Memory B cell (primary cell): ENCODE data around the gene DHH.
A peak's percentile ranks its signal among the peaks of the same experiment; 100 is the strongest.

ENCODE experiments used
- ATAC-seq: fragments of 150-1000 bp; cut with Tn5 transposase; 2 replicates; pipeline ENCODE4 v1.10.0; 2021; ENCODE audit warnings: low read depth, mild to moderate bottlenecking, moderate library complexity
- DNase-seq, 2 donors: peaks; one replicate each; pipeline ENCODE4 v3.0.0; 2022; ENCODE audit warnings: low spot score in 2 of 2
- H3K27ac Mint-ChIP-seq: one replicate; pipeline ENCODE4 v1.8.0; 2022; ENCODE audit warnings: mild to moderate bottlenecking, moderate library complexity, mixed read lengths
- H3K27me3 Mint-ChIP-seq: one replicate; pipeline ENCODE4 v1.8.0; 2022; ENCODE audit warnings: mixed read lengths
- H3K36me3 Mint-ChIP-seq: one replicate; pipeline ENCODE4 v1.8.0; 2022; ENCODE audit warnings: mild to moderate bottlenecking, mixed read lengths
- H3K4me1 Mint-ChIP-seq: one replicate; pipeline ENCODE4 v1.8.0; 2022; ENCODE audit warnings: mixed read lengths
- H3K4me3 Mint-ChIP-seq: one replicate; pipeline ENCODE4 v1.8.0; 2022; ENCODE audit warnings: mild to moderate bottlenecking, moderate library complexity, mixed read lengths
- H3K9me3 Mint-ChIP-seq: one replicate; pipeline ENCODE4 v1.8.0; 2022; ENCODE audit warnings: mixed read lengths

The DHH gene

GRCh38 chr12:49094975-49095365, 369 bp upstream of the DHH start:
- H3K4me3 Mint-ChIP-seq: no peak overlapping the region
- ATAC-seq: no peak

GRCh38 chr12:49093792-49094159, 825 bp downstream of the DHH start:
- no peak for ATAC-seq
- peaks cover 31% of the 10 kb centered on the region for H3K4me1 Mint-ChIP-seq
- no peak for DNase-seq
- H3K9me3 Mint-ChIP-seq: no peaks in the 10 kb centered on the region
- no peak overlapping the region for H3K4me3 Mint-ChIP-seq
- H3K27ac Mint-ChIP-seq: no peak overlapping the region
- peaks cover 12% of the 10 kb centered on the region for H3K36me3 Mint-ChIP-seq
- peaks cover 22% of the 10 kb centered on the region for H3K27me3 Mint-ChIP-seq

More at GRCh38 chr12:49094975-49095365, 369 bp upstream of the DHH start:
- no peak overlapping the region for H3K27ac Mint-ChIP-seq
- no peaks in the 10 kb centered on the region for H3K9me3 Mint-ChIP-seq
- H3K36me3 Mint-ChIP-seq: peaks cover 12% of the 10 kb centered on the region
- H3K4me1 Mint-ChIP-seq: peaks cover 26% of the 10 kb centered on the region
- peaks cover 21% of the 10 kb centered on the region for H3K27me3 Mint-ChIP-seq
- DNase-seq: no peak

- Mint-ChIP-seq H3K36me3 (peaks cover 9% of the 10 kb centered on the region), H3K27ac (no peak overlapping the region), H3K4me1 (peaks cover 38% of the 10 kb centered on the region), H3K27me3 (peaks cover 26% of the 10 kb centered on the region), H3K9me3 (no peaks in the 10 kb centered on the region), H3K4me3 (no peak overlapping the region)
- no peak for DNase-seq
- ATAC-seq: no peak
These were observed 1.7 kb downstream of the DHH start for GRCh38 chr12:49092816-49093406.

- Mint-ChIP-seq H3K27ac (peak overlapping the region; percentile 62), H3K36me3 (peaks cover 9% of the 10 kb centered on the region), H3K27me3 (peaks cover 26% of the 10 kb centered on the region), H3K4me1 (peaks cover 38% of the 10 kb centered on the region), H3K9me3 (no peaks in the 10 kb centered on the region), H3K4me3 (no peak overlapping the region)
- peak; percentile 52 to 64 for DNase-seq
- ATAC-seq: peak; percentile 37
These were observed 2.4 kb downstream of the DHH start for GRCh38 chr12:49092086-49092815.

- DNase-seq (no peak), ATAC-seq (no peak)
- H3K36me3 Mint-ChIP-seq: peaks cover 8% of the 10 kb centered on the region
- H3K4me1 Mint-ChIP-seq: peaks cover 38% of the 10 kb centered on the region
- no peaks in the 10 kb centered on the region for H3K9me3 Mint-ChIP-seq
- peak overlapping the region; percentile 62 for H3K27ac Mint-ChIP-seq
- peaks cover 26% of the 10 kb centered on the region for H3K27me3 Mint-ChIP-seq
- no peak overlapping the region for H3K4me3 Mint-ChIP-seq
These were observed 2.8 kb downstream of the DHH start for GRCh38 chr12:49091836-49092085.

GRCh38 chr12:49091056-49091835, 3.4 kb downstream of the DHH start:
- H3K27me3 Mint-ChIP-seq: peaks cover 27% of the 10 kb centered on the region
- peaks cover 38% of the 10 kb centered on the region for H3K4me1 Mint-ChIP-seq
- peaks cover 4% of the 10 kb centered on the region for H3K36me3 Mint-ChIP-seq
- H3K4me3 Mint-ChIP-seq: peak overlapping the region; percentile 41
- no peak for ATAC-seq
- H3K9me3 Mint-ChIP-seq: no peaks in the 10 kb centered on the region
- H3K27ac Mint-ChIP-seq: peak overlapping the region; percentile 62
- DNase-seq: peak in 1 of 2 donors; percentile 29

GRCh38 chr12:49089821-49090773, 4.5 kb downstream of the DHH start:
- Mint-ChIP-seq H3K27ac (no peak overlapping the region), H3K36me3 (peaks cover under 1% of the 10 kb centered on the region), H3K9me3 (no peaks in the 10 kb centered on the region), H3K4me3 (peak overlapping the region; percentile 80), H3K27me3 (peaks cover 22% of the 10 kb centered on the region), H3K4me1 (peaks cover 36% of the 10 kb centered on the region)
- DNase-seq: peak in 1 of 2 donors; percentile 58
- peak; percentile 37 for ATAC-seq

GRCh38 chr12:49088932-49089330, 5.7 kb downstream of the DHH start:
- ATAC-seq: no peak
- H3K27me3 Mint-ChIP-seq: peaks cover 19% of the 10 kb centered on the region
- no peak for DNase-seq
- no peak overlapping the region for H3K27ac Mint-ChIP-seq
- H3K9me3 Mint-ChIP-seq: no peaks in the 10 kb centered on the region
- H3K36me3 Mint-ChIP-seq: no peaks in the 10 kb centered on the region
- H3K4me3 Mint-ChIP-seq: no peak overlapping the region
- peaks cover 33% of the 10 kb centered on the region for H3K4me1 Mint-ChIP-seq

GRCh38 chr12:49088150-49088931, 6.3 kb downstream of the DHH start:
- Mint-ChIP-seq H3K4me1 (peaks cover 28% of the 10 kb centered on the region), H3K27ac (no peak overlapping the region), H3K36me3 (no peaks in the 10 kb centered on the region), H3K27me3 (peaks cover 14% of the 10 kb centered on the region), H3K9me3 (no peaks in the 10 kb centered on the region), H3K4me3 (no peak overlapping the region)
- DNase-seq: peak; percentile 68 to 71
- peak; percentile 85 for ATAC-seq

GRCh38 chr12:49086116-49086515, 8.5 kb downstream of the DHH start:
- Mint-ChIP-seq H3K9me3 (no peaks in the 10 kb centered on the region), H3K4me1 (peaks cover 19% of the 10 kb centered on the region), H3K4me3 (no peak overlapping the region), H3K27me3 (peaks cover 14% of the 10 kb centered on the region), H3K36me3 (no peaks in the 10 kb centered on the region), H3K27ac (no peak overlapping the region)
- no peak for ATAC-seq
- no peak for DNase-seq

GRCh38 chr12:49084438-49084837, 10.2 kb downstream of the DHH start:
- DNase-seq: no peak
- H3K4me3 Mint-ChIP-seq: no peak overlapping the region
- no peaks in the 10 kb centered on the region for H3K36me3 Mint-ChIP-seq
- H3K4me1 Mint-ChIP-seq: peaks cover 10% of the 10 kb centered on the region
- no peak overlapping the region for H3K27ac Mint-ChIP-seq
- no peaks in the 10 kb centered on the region for H3K9me3 Mint-ChIP-seq
- H3K27me3 Mint-ChIP-seq: peaks cover 12% of the 10 kb centered on the region
- no peak for ATAC-seq

GRCh38 chr12:49079793-49080192, 14.8 kb downstream of the DHH start:
- no peak for DNase-seq

GRCh38 chr12:49070971-49071370, 23.6 kb downstream of the DHH start:
- Mint-ChIP-seq H3K36me3 (no peaks in the 10 kb centered on the region), H3K27me3 (no peaks in the 10 kb centered on the region), H3K9me3 (no peaks in the 10 kb centered on the region), H3K4me1 (peaks cover 12% of the 10 kb centered on the region), H3K27ac (no peak overlapping the region), H3K4me3 (no peak overlapping the region)
- DNase-seq: no peak
- ATAC-seq: no peak

More at GRCh38 chr12:49079793-49080192, 14.8 kb downstream of the DHH start:
- H3K4me3 Mint-ChIP-seq: no peak overlapping the region
- H3K9me3 Mint-ChIP-seq: no peaks in the 10 kb centered on the region
- ATAC-seq: no peak
- no peaks in the 10 kb centered on the region for H3K4me1 Mint-ChIP-seq
- peaks cover 6% of the 10 kb centered on the region for H3K27me3 Mint-ChIP-seq
- no peaks in the 10 kb centered on the region for H3K36me3 Mint-ChIP-seq
- no peak overlapping the region for H3K27ac Mint-ChIP-seq
